A549 (cell line): ENCODE measurements around the gene KDM6B. TPM values are rescaled to one million over a fixed set of nuclear protein-coding genes. Genes with fewer than 3 reads are reported as not detected.

Experiments used
- ATAC-seq, 2 experiments: fragments of 200-7000 bp in 1 of 2; fragments of >200 bp in 1 of 2; cut with Nextera tagmentation in 1 of 2; cut with Tn5 transposase in 1 of 2; 3 replicates each; pipeline versions ENCODE4 v1.8.0 to v1.9.1; 2018 to 2020; ENCODE audit warnings: mild to moderate bottlenecking in 1 of 2, moderate library complexity in 1 of 2
- CTCF ChIA-PET: fragments of 300-600 bp; sonication (Branson Sonifier 250); formaldehyde crosslinking; extraction: SDS; loops from one replicate; lab custom pipeline; 2021; ENCODE audit warnings: antibody characterized with exemption, inconsistent platforms; lab: Yijun Ruan, JAX
- POLR2A ChIA-PET: fragments of 350-600 bp; formaldehyde crosslinking; extraction: SDS; loops from one replicate; lab custom pipeline; 2021; ENCODE audit warnings: antibody characterized with exemption, inconsistent platforms; lab: Yijun Ruan, JAX
- DNase-seq, 2 experiments: peaks; one replicate each; pipeline versions ENCODE4 v3.0.0 to v3.0.0-alpha.2; 2011 to 2016; ENCODE audit warnings: low read depth in 1 of 2, low spot score in 1 of 2
- FAIRE-seq: peaks from 2 replicates; lab custom pipeline; 2011; peaks lifted over from hg19 to GRCh38; lab: Jason Lieb, UNC
- H3K27ac ChIP-seq, 2 experiments: fragments of >200 bp; sonication (Bioruptor Twin); formaldehyde crosslinking; 3 replicates each; pipeline ENCODE4 v1.5.1; 2016 to 2017
- H3K4me1 ChIP-seq: fragments of >200 bp; sonication (Bioruptor Twin); formaldehyde crosslinking; 3 replicates; pipeline ENCODE4 v1.6.1; 2016
- H3K4me2 ChIP-seq: fragments of >200 bp; sonication (Bioruptor Twin); formaldehyde crosslinking; 3 replicates; pipeline ENCODE4 v1.6.1; 2016
- H3K4me3 ChIP-seq: fragments of >200 bp; sonication (Bioruptor Twin); formaldehyde crosslinking; 3 replicates; pipeline ENCODE4 v1.5.1; 2016
- H3K9me3 ChIP-seq: fragments of >200 bp; sonication (Bioruptor Twin); formaldehyde crosslinking; 3 replicates; pipeline ENCODE4 v1.6.1; 2016
- BCL3 ChIP-seq: fragments of >200 bp; sonication (Bioruptor Twin); formaldehyde crosslinking; IDR thresholded peaks from 3 replicates; pipeline ENCODE4 v1.6.1; 2016
- CBX2 ChIP-seq: fragments of 200-600 bp; sonication (generic); IDR thresholded peaks from 2 replicates; pipeline ENCODE4 v1.6.1; 2016; ENCODE audit warnings: low read depth, mild to moderate bottlenecking, borderline replicate concordance
- CBX8 ChIP-seq: fragments of 200-600 bp; sonication (generic); IDR thresholded peaks from 2 replicates; pipeline ENCODE4 v1.6.1; 2016
- CTCF ChIP-seq: fragments of >200 bp; sonication (Bioruptor Twin); formaldehyde crosslinking; IDR thresholded peaks from 3 replicates; pipeline ENCODE4 v1.5.1; 2016
- FOSL2 ChIP-seq, 2 experiments: fragments of 450-650 bp in 1 of 2; fragments of >200 bp in 1 of 2; sonication (Bioruptor Twin) in 1 of 2; formaldehyde crosslinking; IDR thresholded peaks; 2 replicates each; pipeline versions ENCODE4 v1.5.0 to v1.6.1; 2016 to 2020; ENCODE audit warnings: mild to moderate bottlenecking in 1 of 2, moderate library complexity in 1 of 2
- FOXS1 ChIP-seq: fragments of 250-450 bp; sonication (Bioruptor Pico); IDR thresholded peaks from 2 replicates; pipeline ENCODE4 v1.5.0; 2020; ENCODE audit warnings: mild to moderate bottlenecking, moderate library complexity
- HDAC2 ChIP-seq: fragments of 200-600 bp; sonication (generic); IDR thresholded peaks from 2 replicates; pipeline ENCODE4 v1.6.1; 2016
- HES2 ChIP-seq: fragments of >200 bp; sonication (Bioruptor Twin); formaldehyde crosslinking; IDR thresholded peaks from 2 replicates; pipeline ENCODE4 v1.6.1; 2016
- HMGXB4 ChIP-seq: fragments of 250-450 bp; sonication (Bioruptor Pico); IDR thresholded peaks from 2 replicates; pipeline ENCODE4 v1.5.0; 2021; ENCODE audit warnings: mild to moderate bottlenecking, moderate library complexity, borderline replicate concordance
- HOXA7 ChIP-seq: fragments of 250-450 bp; sonication (Bioruptor Pico); IDR thresholded peaks from 2 replicates; pipeline ENCODE4 v1.5.0; 2020; ENCODE audit warnings: mild to moderate bottlenecking, moderate library complexity
- HOXB5 ChIP-seq: fragments of 250-450 bp; sonication (Bioruptor Pico); IDR thresholded peaks from 2 replicates; pipeline ENCODE4 v1.5.0; 2020; ENCODE audit warnings: mild to moderate bottlenecking, moderate library complexity
- MAZ ChIP-seq: fragments of 150-350 bp; IDR thresholded peaks from 2 replicates; pipeline ENCODE4 v1.6.1; 2014; ENCODE audit warnings: antibody characterized with exemption, low read depth, low read length, borderline replicate concordance
- PHF8 ChIP-seq: fragments of 200-600 bp; sonication (generic); IDR thresholded peaks from 2 replicates; pipeline ENCODE4 v1.6.1; 2016; ENCODE audit warnings: low read depth, mild to moderate bottlenecking, antibody characterized with exemption, moderate library complexity, borderline replicate concordance
- RCOR1 ChIP-seq: fragments of 150-350 bp; IDR thresholded peaks from 2 replicates; pipeline ENCODE4 v1.6.1; 2014; ENCODE audit warnings: antibody characterized with exemption, low read length, low read depth
- REST ChIP-seq: fragments of 200-600 bp; sonication (generic); IDR thresholded peaks from 2 replicates; pipeline ENCODE4 v1.6.1; 2016; ENCODE audit warnings: antibody characterized with exemption, mild to moderate bottlenecking, moderate library complexity
- SMC3 ChIP-seq: fragments of >200 bp; sonication (Bioruptor Twin); formaldehyde crosslinking; IDR thresholded peaks from 3 replicates; pipeline ENCODE4 v1.6.1; 2018; ENCODE audit warnings: inconsistent platforms
- WGBS: methylation state at CpG from one replicate; pipeline ENCODE4 v1.1.6; 2017; ENCODE audit errors: missing lambda C conversion rate; 5-methylcytosine and 5-hydroxymethylcytosine counted together
- polyA plus RNA-seq, 4 experiments: library from polyadenylated mRNA; depleted of rRNA in 3 of 4; stranded (reverse); fragments of >200 nt; fragmentation: RNase III in 1 of 4; extraction: RNeasy Plus Mini Kit Qiagen cat#74134 plus additional on column Dnase treatment in 1 of 4; gene quantifications; 2 replicates in 3 of 4; 3 replicates in 1 of 4; pipeline ENCODE4 v1.2.3, GENCODE V29; 2011 to 2017

The KDM6B gene
- polyA plus RNA-seq, 2 of the 4 experiments (the other 2 are of a cell fraction) = 1.3 to 8.8 TPM

DNA sequence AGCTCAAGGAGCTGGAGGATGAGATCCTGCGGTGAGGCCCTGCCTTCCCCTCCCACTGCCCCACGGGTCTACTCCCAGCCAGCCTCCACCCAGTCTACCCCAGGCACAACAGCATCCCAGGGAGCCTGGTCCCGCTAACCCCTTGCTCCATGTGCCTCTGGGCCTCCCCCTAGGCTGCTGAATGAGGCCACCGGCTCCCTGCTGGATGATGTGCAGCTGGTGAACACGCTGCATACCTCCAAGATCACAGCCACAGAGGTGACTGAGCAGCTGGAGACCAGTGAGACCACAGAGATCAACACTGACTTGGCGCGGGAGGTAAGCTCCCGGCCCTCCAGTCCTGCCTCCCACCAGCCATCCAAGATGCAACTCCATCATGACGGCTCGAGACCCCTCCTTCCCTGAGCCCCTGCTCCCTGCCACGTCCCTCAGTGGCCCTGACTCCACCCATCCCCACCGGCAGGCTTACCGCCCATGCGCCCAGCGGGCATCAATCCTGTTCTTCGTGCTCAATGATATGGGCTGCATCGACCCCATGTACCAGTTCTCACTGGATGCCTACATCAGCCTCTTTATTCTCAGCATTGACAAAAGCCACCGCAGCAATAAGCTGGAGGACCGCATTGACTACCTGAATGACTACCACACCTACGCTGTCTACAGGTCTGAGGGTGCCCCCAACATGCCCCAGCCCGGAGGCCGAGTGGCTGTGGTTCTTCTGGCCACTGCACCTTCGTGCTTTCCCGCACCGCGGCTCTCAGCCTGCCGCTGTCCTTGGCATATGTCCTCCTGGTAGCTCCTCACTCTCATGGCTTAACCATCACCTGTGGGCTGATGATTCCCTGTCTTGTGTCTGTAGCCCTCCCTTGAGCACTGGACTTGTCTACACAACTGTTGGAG, 15.0 kb upstream of the KDM6B start:
- no peak for DNase-seq
- CTCF ChIA-PET = interaction anchor here (0.6 to 24.7 kb wide), 22 partner anchors 8 to 702 kb away, joined by 3 to 677 read pairs (median 4); partner anchors contain the start of genes KDM6B, NAA38 and WRAP53
- WGBS = 71% methylated on average over 27 of the region's 27 CpGs

DNA sequence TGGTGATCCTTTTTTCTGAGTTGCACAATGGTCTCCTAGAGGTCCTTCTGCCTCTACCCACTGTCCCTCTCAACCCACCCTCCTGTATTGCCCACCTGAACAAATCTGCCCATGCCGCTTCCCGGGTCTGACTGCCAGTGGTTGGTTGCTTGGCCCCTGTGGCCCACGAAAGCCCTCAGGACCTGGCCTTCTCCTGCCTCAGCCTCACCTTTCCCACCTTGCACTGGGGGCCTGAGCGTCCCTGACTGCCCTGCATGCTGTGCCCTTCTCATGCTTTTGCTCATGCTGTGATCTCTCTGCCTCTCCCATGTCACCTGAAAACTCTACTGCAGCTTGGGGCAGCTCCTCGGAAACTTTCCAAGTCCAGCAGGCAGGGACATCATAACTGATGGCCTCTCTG, 13.8 kb upstream of the KDM6B start:
- WGBS = 34% methylated on average over 5 of the region's 5 CpGs
- no peak overlapping the region for H3K4me3 ChIP-seq

More for the DNA sequence above, 15.0 kb upstream of the KDM6B start:
- no peak for ATAC-seq
- FAIRE-seq = no peak
- POLR2A ChIA-PET = interaction anchor here (0.9 kb wide), 1 partner anchor 38 kb away, joined by 3 read pairs; the partner anchor contains the start of gene NAA38
- Histone ChIP-seq H3K4me2 (no peak overlapping the region), H3K4me3 (no peak overlapping the region), H3K27ac (no peak overlapping the region), H3K9me3 (no peaks in the 10 kb centered on the region)
- TF ChIP-seq HES2 (no peak), HDAC2 (no peak), CTCF (no peak)
- TF ChIP-seq, all 56 proteins: peak for 0
- H3K4me1 ChIP-seq = no peaks in the 10 kb centered on the region

More for the DNA sequence above, 13.8 kb upstream of the KDM6B start:
- POLR2A ChIA-PET = interaction anchor here (0.9 kb wide), 1 partner anchor 37 kb away, joined by 3 read pairs; the partner anchor contains the start of gene NAA38
- no peak for DNase-seq
- ATAC-seq = no peak
- CTCF ChIA-PET = interaction anchor here (1.2 to 24.7 kb wide), 14 partner anchors 16 to 237 kb away, joined by 3 to 677 read pairs (median 8); partner anchors contain the start of genes KDM6B and NAA38
- no peak overlapping the region for H3K4me2 ChIP-seq
- H3K27ac ChIP-seq = no peak overlapping the region
- FAIRE-seq = no peak
- H3K4me1 ChIP-seq = no peaks in the 10 kb centered on the region; the same call in 2 of the 3 replicates
- TF ChIP-seq FOXS1 (CRISPR knock-in tag) (no peak), FOSL2 (IDR thresholded peaks at IDR 0.05) (no peak), FOSL2 (CRISPR knock-in tag; IDR thresholded peaks at IDR 0.05) (no peak), CBX2 (no peak), HDAC2 (no peak), HOXB5 (CRISPR knock-in tag) (no peak), HOXA7 (CRISPR knock-in tag) (no peak), PHF8 (no peak), CTCF (no peak), SMC3 (no peak), RCOR1 (no peak), REST (no peak), CBX8 (no peak), BCL3 (no peak), MAZ (no peak), HMGXB4 (CRISPR knock-in tag) (no peak)
- H3K9me3 ChIP-seq = no peaks in the 10 kb centered on the region
